Body of pancreas (tissue), 4 donors: Measurements from ENCODE around the gene PPP1R1A.

Experiments used
- POLR2A ChIP-seq, 3 donors: fragments of 450-650 bp; IDR thresholded peaks; one replicate each; pipeline ENCODE4 v1.6.1; 2016; ENCODE audit warnings: antibody characterized with exemption in 3 of 3, mild to moderate bottlenecking in 2 of 3
- TF ChIP-seq, protein P1 (sequence below), 7 experiments: fragments of 450-650 bp in 4 of 7; fragments of 200-600 bp in 3 of 7; sonication (generic) in 3 of 7; IDR thresholded peaks; one replicate each; pipeline ENCODE4 v1.5.1; 2016 to 2019; ENCODE audit warnings: antibody characterized with exemption in 7 of 7

DNA sequence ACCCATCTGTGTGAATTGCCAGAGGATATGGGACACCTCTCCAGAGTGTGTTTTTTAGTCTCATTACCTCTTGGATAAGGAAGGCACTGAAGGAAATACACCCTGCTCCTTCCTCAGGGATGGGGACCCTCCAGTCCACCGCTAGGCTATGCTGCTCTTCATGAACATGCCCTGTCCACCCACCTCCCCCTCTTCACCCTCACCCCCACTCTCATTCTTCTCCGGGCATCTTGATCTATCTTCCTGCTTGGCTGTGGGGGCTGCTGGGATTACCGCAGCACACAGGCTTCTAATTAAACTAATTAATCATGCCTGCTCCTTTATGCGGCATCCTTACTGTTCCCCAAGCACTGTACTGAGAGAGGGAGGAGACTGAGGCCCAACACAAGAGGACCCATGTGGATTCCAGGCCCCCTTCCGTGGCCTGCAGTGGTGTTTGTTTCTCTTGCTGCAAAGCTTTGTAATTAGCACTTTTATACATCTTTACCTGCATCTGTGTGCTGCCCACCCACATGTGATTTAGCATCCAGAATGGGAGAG is 46.6 kb downstream of the PPP1R1A start:
- no peak for TF ChIP-seq POLR2A (IDR thresholded peaks at IDR 0.05)
- TF ChIP-seq, protein P1, sequence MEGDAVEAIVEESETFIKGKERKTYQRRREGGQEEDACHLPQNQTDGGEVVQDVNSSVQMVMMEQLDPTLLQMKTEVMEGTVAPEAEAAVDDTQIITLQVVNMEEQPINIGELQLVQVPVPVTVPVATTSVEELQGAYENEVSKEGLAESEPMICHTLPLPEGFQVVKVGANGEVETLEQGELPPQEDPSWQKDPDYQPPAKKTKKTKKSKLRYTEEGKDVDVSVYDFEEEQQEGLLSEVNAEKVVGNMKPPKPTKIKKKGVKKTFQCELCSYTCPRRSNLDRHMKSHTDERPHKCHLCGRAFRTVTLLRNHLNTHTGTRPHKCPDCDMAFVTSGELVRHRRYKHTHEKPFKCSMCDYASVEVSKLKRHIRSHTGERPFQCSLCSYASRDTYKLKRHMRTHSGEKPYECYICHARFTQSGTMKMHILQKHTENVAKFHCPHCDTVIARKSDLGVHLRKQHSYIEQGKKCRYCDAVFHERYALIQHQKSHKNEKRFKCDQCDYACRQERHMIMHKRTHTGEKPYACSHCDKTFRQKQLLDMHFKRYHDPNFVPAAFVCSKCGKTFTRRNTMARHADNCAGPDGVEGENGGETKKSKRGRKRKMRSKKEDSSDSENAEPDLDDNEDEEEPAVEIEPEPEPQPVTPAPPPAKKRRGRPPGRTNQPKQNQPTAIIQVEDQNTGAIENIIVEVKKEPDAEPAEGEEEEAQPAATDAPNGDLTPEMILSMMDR (IDR thresholded peaks at IDR 0.05) = no peak
